ENCODE results near the gene LYST. TPM values are rescaled to one million over a fixed set of nuclear protein-coding genes. Genes with fewer than 3 reads are reported as not detected.

LYST gene
- total and polyA plus RNA-seq, 10 of the 15 experiments (the other 5 are each of a cell fraction or from before 2014, with no cell fraction given) = 3.3 to 28.1 (median 5.6) TPM

- TF ChIP-seq RAD21 (IDR thresholded peaks at IDR 0.05; ENCODE audit: insufficient read depth, low read depth, low read length) (no peak), RFX5 (IDR thresholded peaks at IDR 0.05; ENCODE audit: low read depth, low read length) (no peak)
Measured at GRCh38 chr1:235872270-235872669, 5.6 kb upstream of the LYST start (continued).

- FAIRE-seq = peak; percentile 44
- Histone ChIP-seq H3K9me3 (replicated peaks; ENCODE audit: control insufficient read depth, insufficient read depth, low read length) (no peaks in the 10 kb centered on the region), H3K36me3 (ENCODE audit: control insufficient read depth in 2 of 2, insufficient read depth in 2 of 2, low read length in 1 of 2) (no peaks in the 10 kb centered on the region), H3K27me3 (replicated peaks in 1 of 2; ENCODE audit: control insufficient read depth in 2 of 2, insufficient read depth in 2 of 2, low read length in 1 of 2) (no peaks in the 10 kb centered on the region), H2AFZ (ENCODE audit: control insufficient read depth, low read depth, low read length) (peak overlapping the region; percentile 9), H4K20me1 (ENCODE audit: control insufficient read depth, insufficient read depth) (no peaks in the 10 kb centered on the region), H3K9ac (ENCODE audit: control insufficient read depth, insufficient read depth, low read length) (peak overlapping the region; percentile 81), H3K27ac (ENCODE audit: control insufficient read depth, insufficient read depth) (peak overlapping the region; percentile 88), H3K4me3 (peak overlapping the region; percentile 91; the same call in 1 of the 2 replicates), H3K4me2 (ENCODE audit: control insufficient read depth, insufficient read depth) (peak overlapping the region; percentile 86), H3K79me2 (ENCODE audit: control insufficient read depth, insufficient read depth, low read length) (peaks cover 12% of the 10 kb centered on the region), H3K4me1 (ENCODE audit: control insufficient read depth, insufficient read depth, low read length) (peaks cover 5% of the 10 kb centered on the region; the same call in 1 of the 2 replicates)
- peak; percentile 54 for ATAC-seq
- POLR2A ChIA-PET = interaction anchor here (0.7 to 6.8 kb wide), 11 partner anchors 9 to 105 kb away, joined by 3 to 64 read pairs (median 4); no protein-coding TSS in a partner anchor
- intact Hi-C loops (cut with micrococcal nuclease; ENCODE audit: unreplicated experiment) (loop anchor here (2.0 to 10.0 kb wide), 6 partner anchors 21 to 414 kb away; partner anchors contain the start of genes ERO1B, GPR137B and NID1), in situ Hi-C loops (cut with MboI) (no loop called here)
- BruUV-seq (replicated peaks) = no TSS peak
- RAD21 ChIA-PET (ENCODE audit: unreplicated experiment) = interaction anchor here (0.9 to 5.8 kb wide), 10 partner anchors 9 to 104 kb away, joined by 3 to 52 read pairs (median 5); no protein-coding TSS in a partner anchor
- DNase-seq (ENCODE audit: low read depth, low spot score) = no peak
- under 1% methylated on average over 9 of the region's 9 CpGs for whole genome bisulfite sequencing (ENCODE audit: insufficient coverage, insufficient replicate concordance, low lambda C conversion rate, missing lambda C conversion rate)
- SMC1A ChIA-PET (ENCODE audit: uncharacterized antibody, unreplicated experiment) = interaction anchor here (0.8 to 8.5 kb wide), 16 partner anchors 9 to 104 kb away, joined by 3 to 84 read pairs (median 4); no protein-coding TSS in a partner anchor
- CTCF ChIA-PET = interaction anchor here (1.0 to 2.7 kb wide), 5 partner anchors 9 to 89 kb away, joined by 3 to 10 read pairs (median 4); no protein-coding TSS in a partner anchor
- peak; percentile 88 for TF ChIP-seq SPI1 (IDR thresholded peaks at IDR 0.05; ENCODE audit: borderline replicate concordance, insufficient read depth, low read depth, low read length)
- no peak for TF ChIP-seq IRF3 (IDR thresholded peaks at IDR 0.05)
- no peak for TF ChIP-seq HCFC1 (IDR thresholded peaks at IDR 0.05; ENCODE audit: low read length)
- TF ChIP-seq KDM1A (IDR thresholded peaks at IDR 0.05; ENCODE audit: borderline replicate concordance) = no peak
- no peak for TF ChIP-seq ZBTB11 (CRISPR knock-in tag; IDR thresholded peaks at IDR 0.05)
- TF ChIP-seq RFX5 (IDR thresholded peaks at IDR 0.05; ENCODE audit: low read depth, low read length) = no peak
- no peak for TF ChIP-seq REST (IDR thresholded peaks at IDR 0.05; ENCODE audit: low read depth, low read length)
- TF ChIP-seq HDGF (IDR thresholded peaks at IDR 0.05) = no peak
- TF ChIP-seq LARP7 (IDR thresholded peaks at IDR 0.05) = no peak
- TF ChIP-seq MYB (IDR thresholded peaks at IDR 0.05; ENCODE audit: borderline replicate concordance, low read depth, low read length) = no peak
- TF ChIP-seq NRF1 (conservative IDR thresholded peaks at IDR 0.05; ENCODE audit: low read depth, low read length) = no peak
Measured at GRCh38 chr1:235867903-235868469, 1.3 kb upstream of the LYST start.
